Measurements from ENCODE around the gene GOLGA7B.

DNA sequence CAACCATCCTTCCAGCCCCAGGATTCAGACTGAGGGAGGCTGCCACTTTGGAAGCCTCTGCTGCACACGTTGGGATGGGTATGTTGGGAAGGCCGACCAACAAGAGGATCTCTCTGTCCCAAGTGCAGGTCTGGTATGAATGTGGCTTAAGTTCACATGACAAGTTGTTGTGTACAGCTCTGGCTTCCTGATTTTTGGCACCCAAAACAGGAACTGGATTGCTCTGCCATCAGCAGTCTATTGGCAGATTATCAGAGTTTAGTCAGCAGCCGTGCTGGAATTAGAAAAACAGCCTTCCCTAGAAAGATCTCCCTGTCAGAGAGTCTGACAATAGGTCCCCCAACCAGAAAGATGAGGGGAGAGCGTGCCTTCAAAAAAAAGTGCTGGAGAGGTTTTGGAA is 66.9 kb downstream of the GOLGA7B start:
- TF ChIP-seq, protein P1, sequence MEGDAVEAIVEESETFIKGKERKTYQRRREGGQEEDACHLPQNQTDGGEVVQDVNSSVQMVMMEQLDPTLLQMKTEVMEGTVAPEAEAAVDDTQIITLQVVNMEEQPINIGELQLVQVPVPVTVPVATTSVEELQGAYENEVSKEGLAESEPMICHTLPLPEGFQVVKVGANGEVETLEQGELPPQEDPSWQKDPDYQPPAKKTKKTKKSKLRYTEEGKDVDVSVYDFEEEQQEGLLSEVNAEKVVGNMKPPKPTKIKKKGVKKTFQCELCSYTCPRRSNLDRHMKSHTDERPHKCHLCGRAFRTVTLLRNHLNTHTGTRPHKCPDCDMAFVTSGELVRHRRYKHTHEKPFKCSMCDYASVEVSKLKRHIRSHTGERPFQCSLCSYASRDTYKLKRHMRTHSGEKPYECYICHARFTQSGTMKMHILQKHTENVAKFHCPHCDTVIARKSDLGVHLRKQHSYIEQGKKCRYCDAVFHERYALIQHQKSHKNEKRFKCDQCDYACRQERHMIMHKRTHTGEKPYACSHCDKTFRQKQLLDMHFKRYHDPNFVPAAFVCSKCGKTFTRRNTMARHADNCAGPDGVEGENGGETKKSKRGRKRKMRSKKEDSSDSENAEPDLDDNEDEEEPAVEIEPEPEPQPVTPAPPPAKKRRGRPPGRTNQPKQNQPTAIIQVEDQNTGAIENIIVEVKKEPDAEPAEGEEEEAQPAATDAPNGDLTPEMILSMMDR (conservative IDR thresholded peaks at IDR 0.05), result no peak
- TF ChIP-seq EZH2 (IDR thresholded peaks at IDR 0.05; ENCODE audit: low read depth), result no peak
